Choroid plexus epithelial cell (primary cell): ENCODE data around the gene POU2F2.

ENCODE experiments used
- DNase-seq: peaks from one replicate; pipeline ENCODE4 v3.0.0-alpha.2; 2010; ENCODE audit warnings: low read depth
- H3K4me3 ChIP-seq: 2 replicates; pipeline ENCODE4 v1.5.1; 2011; ENCODE audit warnings: low read depth, mild to moderate bottlenecking, control low read depth, low read length, moderate library complexity
- CTCF ChIP-seq: conservative IDR thresholded peaks from 2 replicates; pipeline ENCODE4 v1.5.1; 2011; ENCODE audit warnings: low read depth, mild to moderate bottlenecking, control low read depth, inconsistent platforms, low read length, moderate library complexity

POU2F2 gene

GRCh38 chr19:42078058-42078457 lies 54.2 kb downstream of the POU2F2 start:
- no peak overlapping the region for H3K4me3 ChIP-seq
- no peak for TF ChIP-seq CTCF
- no peak for DNase-seq

GRCh38 chr19:42076380-42076944 lies 55.8 kb downstream of the POU2F2 start:
- no peak for DNase-seq
- peak overlapping the region; percentile 77 for H3K4me3 ChIP-seq
- TF ChIP-seq CTCF = no peak

- H3K4me3 ChIP-seq = peak within 1 kb of the TSS; percentile 89
- DNase-seq = peak; percentile 100
- no peak for TF ChIP-seq CTCF
Measured at GRCh38 chr19:42075616-42076379, 56.4 kb downstream of the POU2F2 start, which contains the start of gene ZNF574. Gene ZNF574 (plus strand): TSS chr19:42076166. CDS start chr19:42078607, 2,441 bp downstream.

- peak overlapping the region; percentile 89 for H3K4me3 ChIP-seq
- DNase-seq = no peak
- TF ChIP-seq CTCF = no peak
Measured at GRCh38 chr19:42075364-42075615, 57.0 kb downstream of the POU2F2 start.

- no peak for DNase-seq
- no peak for TF ChIP-seq CTCF
- H3K4me3 ChIP-seq = peak overlapping the region; percentile 89
Measured at GRCh38 chr19:42074513-42075363, 57.5 kb downstream of the POU2F2 start.

- no peak for TF ChIP-seq CTCF
- no peak for DNase-seq
- H3K4me3 ChIP-seq = no peak overlapping the region
Measured at GRCh38 chr19:42071247-42071646, 61.0 kb downstream of the POU2F2 start.
